Measurements from ENCODE around the gene COL6A1.

- TF ChIP-seq CTCF (IDR thresholded peaks at IDR 0.05; ENCODE audit: low read depth, low read length), result no peak
- no peak for TF ChIP-seq EZH2phosphoT487 (IDR thresholded peaks at IDR 0.05; ENCODE audit: low read depth)
Observed at GRCh38 chr21:45995686-45996179, 14.2 kb downstream of the COL6A1 start.

Data from OCI-LY3 (cell line).